Endothelial cell (in vitro differentiated cells): ENCODE measurements around the gene ATXN1. TPM values are rescaled to one million over a fixed set of nuclear protein-coding genes. Genes with fewer than 3 reads are reported as not detected.

Experiments
- DNase-seq: peaks from one replicate; pipeline ENCODE4 v3.0.0; 2021; ENCODE audit warnings: low spot score
- H3K27ac Mint-ChIP-seq: one replicate; pipeline ENCODE4 v1.8.0; 2021; ENCODE audit warnings: mixed read lengths, inconsistent platforms; ENCODE audit not compliant: unreplicated experiment
- H3K27me3 Mint-ChIP-seq: one replicate; pipeline ENCODE4 v1.8.0; 2021; ENCODE audit warnings: mild to moderate bottlenecking, moderate library complexity, mixed read lengths, inconsistent platforms; ENCODE audit not compliant: unreplicated experiment
- H3K36me3 Mint-ChIP-seq: one replicate; pipeline ENCODE4 v1.8.0; 2021; ENCODE audit warnings: mild to moderate bottlenecking, low read depth, mixed read lengths, inconsistent platforms; ENCODE audit not compliant: unreplicated experiment
- H3K4me1 Mint-ChIP-seq: one replicate; pipeline ENCODE4 v1.8.0; 2021; ENCODE audit warnings: mild to moderate bottlenecking, mixed read lengths, inconsistent platforms; ENCODE audit not compliant: unreplicated experiment
- H3K4me3 Mint-ChIP-seq: one replicate; pipeline ENCODE4 v1.8.0; 2021; ENCODE audit warnings: mild to moderate bottlenecking, mixed read lengths, inconsistent platforms; ENCODE audit not compliant: unreplicated experiment
- H3K9me3 Mint-ChIP-seq: one replicate; pipeline ENCODE4 v1.8.0; 2021; ENCODE audit warnings: mixed read lengths, inconsistent platforms; ENCODE audit not compliant: unreplicated experiment
- CTCF ChIP-seq: fragments of 200-600 bp; sonication (generic); IDR thresholded peaks from one replicate; pipeline ENCODE4 v1.5.0; 2021; ENCODE audit warnings: antibody characterized with exemption; ENCODE audit not compliant: unreplicated experiment
- total RNA-seq: library from RNA; stranded (reverse); fragmentation: NEBNext Ultra II Directional; extraction: Animal tissue kit (Norgen Biotek cat#: 25700); gene quantifications from one replicate; pipeline ENCODE4 v1.2.1, GENCODE V29; 2021; ENCODE audit not compliant: unreplicated experiment

The ATXN1 gene
- total RNA-seq, 1 donor from 2014 or later: 18.7 TPM

DNA sequence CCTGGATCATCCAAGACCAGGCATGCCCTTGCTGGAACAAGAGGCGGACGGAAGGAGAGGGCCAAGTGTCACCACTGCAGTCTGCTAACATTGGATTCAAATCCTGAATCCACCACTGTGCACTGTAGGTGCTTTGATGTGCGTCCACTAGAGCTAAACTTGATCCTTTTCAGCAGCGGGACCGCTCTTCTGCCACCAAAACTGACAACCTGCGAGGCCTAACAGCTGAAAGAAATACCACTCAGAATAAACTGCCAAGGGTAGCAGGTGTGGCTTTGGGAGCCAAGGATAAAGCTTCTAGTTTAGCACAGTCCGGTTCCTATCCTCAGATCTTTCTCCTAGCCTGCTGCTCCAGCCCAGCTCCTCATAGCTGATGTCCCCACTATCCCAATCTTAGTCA is 108.0 kb downstream of the ATXN1 start:
- H3K4me3 Mint-ChIP-seq: no peak overlapping the region
- TF ChIP-seq CTCF: no peak

GRCh38 chr6:16651871-16652270 is 109.4 kb downstream of the ATXN1 start:
- H3K4me1 Mint-ChIP-seq: peaks cover 2% of the 10 kb centered on the region
- H3K4me3 Mint-ChIP-seq: no peak overlapping the region
- H3K27me3 Mint-ChIP-seq: no peaks in the 10 kb centered on the region
- H3K9me3 Mint-ChIP-seq: no peaks in the 10 kb centered on the region
- TF ChIP-seq CTCF: no peak
- DNase-seq: no peak
- H3K27ac Mint-ChIP-seq: no peak overlapping the region
- no peaks in the 10 kb centered on the region for H3K36me3 Mint-ChIP-seq

More for the DNA sequence above, 108.0 kb downstream of the ATXN1 start:
- no peaks in the 10 kb centered on the region for H3K9me3 Mint-ChIP-seq
- H3K27me3 Mint-ChIP-seq: no peaks in the 10 kb centered on the region
- DNase-seq: no peak
- H3K27ac Mint-ChIP-seq: no peak overlapping the region
- no peaks in the 10 kb centered on the region for H3K36me3 Mint-ChIP-seq
- H3K4me1 Mint-ChIP-seq: peaks cover 2% of the 10 kb centered on the region

GRCh38 chr6:16649890-16650289 is 111.4 kb downstream of the ATXN1 start:
- Mint-ChIP-seq H3K36me3 (no peaks in the 10 kb centered on the region), H3K9me3 (no peaks in the 10 kb centered on the region), H3K27me3 (no peaks in the 10 kb centered on the region)

GRCh38 chr6:16649241-16649640 is 112.0 kb downstream of the ATXN1 start:
- no peak for TF ChIP-seq CTCF
- no peak for DNase-seq
- Mint-ChIP-seq H3K27ac (no peak overlapping the region), H3K9me3 (no peaks in the 10 kb centered on the region), H3K36me3 (no peaks in the 10 kb centered on the region), H3K27me3 (no peaks in the 10 kb centered on the region), H3K4me3 (no peak overlapping the region), H3K4me1 (no peaks in the 10 kb centered on the region)

More at GRCh38 chr6:16649890-16650289, 111.4 kb downstream of the ATXN1 start:
- H3K4me3 Mint-ChIP-seq: no peak overlapping the region
- H3K4me1 Mint-ChIP-seq: peaks cover 2% of the 10 kb centered on the region
- no peak for DNase-seq
- H3K27ac Mint-ChIP-seq: no peak overlapping the region
- TF ChIP-seq CTCF: no peak

- no peak overlapping the region for H3K27ac Mint-ChIP-seq
- H3K9me3 Mint-ChIP-seq: no peaks in the 10 kb centered on the region
- no peak for TF ChIP-seq CTCF
- H3K36me3 Mint-ChIP-seq: no peaks in the 10 kb centered on the region
- H3K4me3 Mint-ChIP-seq: no peak overlapping the region
- no peaks in the 10 kb centered on the region for H3K27me3 Mint-ChIP-seq
- DNase-seq: no peak
- no peaks in the 10 kb centered on the region for H3K4me1 Mint-ChIP-seq
Measured at GRCh38 chr6:16648003-16648402, 113.3 kb downstream of the ATXN1 start.
